Esophagus squamous epithelium (tissue), 4 donors: ENCODE data around the gene OR1A1.
"Not testable (repeated sequence)": the region's sequence is repeated elsewhere in the genome, so short reads cannot be mapped to it uniquely, and the experiment has no call there.

ENCODE experiments used
- POLR2A ChIP-seq, 4 donors: fragments of 450-650 bp; IDR thresholded peaks; one replicate each; pipeline ENCODE4 v1.6.1; 2017; ENCODE audit warnings: antibody characterized with exemption in 4 of 4, mild to moderate bottlenecking in 4 of 4, moderate library complexity in 3 of 4
- TF ChIP-seq, protein P1 (sequence below), 6 experiments: fragments of 450-650 bp in 4 of 6; fragments of 200-600 bp in 2 of 6; sonication (generic) in 2 of 6; IDR thresholded peaks; one replicate each; pipeline ENCODE4 v1.5.1; 2016 to 2019; ENCODE audit warnings: antibody characterized with exemption in 6 of 6, mild to moderate bottlenecking in 4 of 6, moderate library complexity in 4 of 6

DNA sequence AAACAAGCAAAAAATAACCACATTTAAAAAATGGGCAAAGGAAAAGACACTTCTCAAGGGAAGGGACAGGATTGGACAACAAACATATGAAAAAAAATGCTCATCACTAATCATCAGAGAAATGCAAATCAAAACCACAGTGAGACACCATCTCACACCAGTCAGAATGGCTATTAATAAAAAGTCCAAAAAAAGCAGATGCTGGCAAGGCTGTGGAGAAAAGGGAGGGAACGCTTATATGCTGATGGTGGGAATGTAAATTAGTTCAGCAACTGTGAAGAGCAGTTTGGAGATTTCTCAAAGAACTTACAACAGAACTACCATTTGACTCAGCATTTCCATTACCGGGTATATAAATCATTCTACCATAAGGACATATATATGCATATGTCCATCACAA, 41.5 kb downstream of the OR1A1 start:
- TF ChIP-seq POLR2A (IDR thresholded peaks at IDR 0.05) = not testable (repeated sequence)
- TF ChIP-seq, protein P1, sequence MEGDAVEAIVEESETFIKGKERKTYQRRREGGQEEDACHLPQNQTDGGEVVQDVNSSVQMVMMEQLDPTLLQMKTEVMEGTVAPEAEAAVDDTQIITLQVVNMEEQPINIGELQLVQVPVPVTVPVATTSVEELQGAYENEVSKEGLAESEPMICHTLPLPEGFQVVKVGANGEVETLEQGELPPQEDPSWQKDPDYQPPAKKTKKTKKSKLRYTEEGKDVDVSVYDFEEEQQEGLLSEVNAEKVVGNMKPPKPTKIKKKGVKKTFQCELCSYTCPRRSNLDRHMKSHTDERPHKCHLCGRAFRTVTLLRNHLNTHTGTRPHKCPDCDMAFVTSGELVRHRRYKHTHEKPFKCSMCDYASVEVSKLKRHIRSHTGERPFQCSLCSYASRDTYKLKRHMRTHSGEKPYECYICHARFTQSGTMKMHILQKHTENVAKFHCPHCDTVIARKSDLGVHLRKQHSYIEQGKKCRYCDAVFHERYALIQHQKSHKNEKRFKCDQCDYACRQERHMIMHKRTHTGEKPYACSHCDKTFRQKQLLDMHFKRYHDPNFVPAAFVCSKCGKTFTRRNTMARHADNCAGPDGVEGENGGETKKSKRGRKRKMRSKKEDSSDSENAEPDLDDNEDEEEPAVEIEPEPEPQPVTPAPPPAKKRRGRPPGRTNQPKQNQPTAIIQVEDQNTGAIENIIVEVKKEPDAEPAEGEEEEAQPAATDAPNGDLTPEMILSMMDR (IDR thresholded peaks at IDR 0.05) = not testable (repeated sequence)
